ENCODE measurements around the gene KLHDC8A. TPM values are rescaled to one million over a fixed set of nuclear protein-coding genes. Genes with fewer than 3 reads are reported as not detected.

The KLHDC8A gene
- total RNA-seq, 1 donor from 2014 or later = 46.7 TPM

DNA sequence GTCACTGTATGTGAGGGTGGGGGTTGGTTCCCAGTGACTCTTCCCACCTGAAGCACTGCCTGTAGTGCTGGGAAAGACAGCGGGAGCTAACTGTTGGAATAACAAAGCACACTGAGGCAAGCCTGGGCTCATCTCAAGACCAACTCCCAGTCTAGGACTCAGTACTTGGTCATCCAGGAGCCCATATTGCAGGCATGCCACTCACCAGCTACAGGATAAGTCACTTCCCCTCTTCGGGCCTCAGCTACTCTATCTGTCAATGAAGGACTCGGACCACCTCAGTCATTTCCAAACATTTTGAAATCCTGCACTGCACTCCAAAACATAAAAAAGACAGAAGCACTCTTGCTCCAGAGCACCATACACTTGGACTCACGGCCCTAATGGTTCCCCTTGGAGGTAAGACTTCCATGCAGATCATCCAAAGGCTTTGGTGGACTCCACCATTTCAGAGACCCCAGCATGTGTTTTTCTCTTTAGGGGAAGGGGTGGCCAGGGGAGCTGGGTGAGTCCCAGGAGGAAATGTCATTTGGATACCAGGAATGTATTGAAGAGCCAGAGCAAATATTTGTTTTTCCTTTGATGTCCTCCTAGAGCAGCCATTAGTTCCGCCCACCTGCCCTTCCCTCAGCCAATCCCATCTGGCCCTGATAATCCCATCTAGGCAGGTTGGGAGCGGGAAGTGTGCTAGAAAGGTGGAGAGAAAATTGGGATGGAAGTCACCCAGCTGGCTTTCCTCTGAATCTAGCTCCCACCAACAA is 38.3 kb downstream of the KLHDC8A start:
- TF ChIP-seq, protein P1, sequence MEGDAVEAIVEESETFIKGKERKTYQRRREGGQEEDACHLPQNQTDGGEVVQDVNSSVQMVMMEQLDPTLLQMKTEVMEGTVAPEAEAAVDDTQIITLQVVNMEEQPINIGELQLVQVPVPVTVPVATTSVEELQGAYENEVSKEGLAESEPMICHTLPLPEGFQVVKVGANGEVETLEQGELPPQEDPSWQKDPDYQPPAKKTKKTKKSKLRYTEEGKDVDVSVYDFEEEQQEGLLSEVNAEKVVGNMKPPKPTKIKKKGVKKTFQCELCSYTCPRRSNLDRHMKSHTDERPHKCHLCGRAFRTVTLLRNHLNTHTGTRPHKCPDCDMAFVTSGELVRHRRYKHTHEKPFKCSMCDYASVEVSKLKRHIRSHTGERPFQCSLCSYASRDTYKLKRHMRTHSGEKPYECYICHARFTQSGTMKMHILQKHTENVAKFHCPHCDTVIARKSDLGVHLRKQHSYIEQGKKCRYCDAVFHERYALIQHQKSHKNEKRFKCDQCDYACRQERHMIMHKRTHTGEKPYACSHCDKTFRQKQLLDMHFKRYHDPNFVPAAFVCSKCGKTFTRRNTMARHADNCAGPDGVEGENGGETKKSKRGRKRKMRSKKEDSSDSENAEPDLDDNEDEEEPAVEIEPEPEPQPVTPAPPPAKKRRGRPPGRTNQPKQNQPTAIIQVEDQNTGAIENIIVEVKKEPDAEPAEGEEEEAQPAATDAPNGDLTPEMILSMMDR (conservative IDR thresholded peaks at IDR 0.05) = no peak
- no peaks in the 10 kb centered on the region for H3K9me3 Mint-ChIP-seq
- no peak for DNase-seq (ENCODE audit: low read depth, low spot score)
- peaks cover 78% of the 10 kb centered on the region for H3K4me1 Mint-ChIP-seq
- H3K4me3 Mint-ChIP-seq = peak overlapping the region; percentile 87
- H3K36me3 Mint-ChIP-seq (ENCODE audit: low read depth) = peaks cover 2% of the 10 kb centered on the region
- H3K27ac Mint-ChIP-seq (ENCODE audit: unreplicated experiment) = no peak overlapping the region
- H3K27me3 Mint-ChIP-seq (ENCODE audit: low read depth) = no peaks in the 10 kb centered on the region

DNA sequence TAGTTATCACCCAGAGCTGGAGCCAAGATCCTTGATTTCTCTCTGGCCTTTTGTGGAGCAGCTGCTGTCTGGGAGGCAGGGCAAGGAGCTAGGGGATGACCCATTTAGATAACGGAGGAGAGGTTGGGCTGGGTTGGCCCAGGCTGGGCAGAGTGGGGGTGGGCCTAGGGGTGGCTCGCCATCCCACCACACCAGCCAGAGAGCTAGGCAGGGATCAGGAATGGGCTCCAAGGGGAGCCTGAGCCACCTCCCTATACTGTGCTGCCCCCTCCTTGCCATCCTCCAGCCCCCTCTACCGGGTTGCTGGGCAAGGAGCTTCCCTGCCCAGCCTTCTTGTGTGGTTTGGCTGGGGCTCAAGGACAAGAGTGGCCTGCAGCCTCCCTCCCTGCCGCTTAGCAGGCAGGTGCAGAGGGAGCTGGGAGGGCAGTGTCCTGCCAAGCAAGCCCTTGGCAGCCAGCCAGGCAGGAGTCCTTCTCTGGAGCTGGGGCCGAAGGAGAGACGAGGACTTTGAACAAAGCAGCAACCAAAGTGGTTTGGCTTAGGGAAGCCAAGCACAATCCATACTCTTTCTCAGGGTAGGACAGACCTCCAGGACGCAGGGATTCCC is 39.3 kb downstream of the KLHDC8A start:
- Mint-ChIP-seq H3K4me3 (peak overlapping the region; percentile 87), H3K27ac (ENCODE audit: unreplicated experiment) (peak overlapping the region; percentile 8), H3K9me3 (no peaks in the 10 kb centered on the region), H3K4me1 (peaks cover 88% of the 10 kb centered on the region), H3K27me3 (ENCODE audit: low read depth) (no peaks in the 10 kb centered on the region), H3K36me3 (ENCODE audit: low read depth) (peaks cover 2% of the 10 kb centered on the region)
- TF ChIP-seq, protein P1 (conservative IDR thresholded peaks at IDR 0.05) = no peak
- DNase-seq (ENCODE audit: low read depth, low spot score) = no peak

DNA sequence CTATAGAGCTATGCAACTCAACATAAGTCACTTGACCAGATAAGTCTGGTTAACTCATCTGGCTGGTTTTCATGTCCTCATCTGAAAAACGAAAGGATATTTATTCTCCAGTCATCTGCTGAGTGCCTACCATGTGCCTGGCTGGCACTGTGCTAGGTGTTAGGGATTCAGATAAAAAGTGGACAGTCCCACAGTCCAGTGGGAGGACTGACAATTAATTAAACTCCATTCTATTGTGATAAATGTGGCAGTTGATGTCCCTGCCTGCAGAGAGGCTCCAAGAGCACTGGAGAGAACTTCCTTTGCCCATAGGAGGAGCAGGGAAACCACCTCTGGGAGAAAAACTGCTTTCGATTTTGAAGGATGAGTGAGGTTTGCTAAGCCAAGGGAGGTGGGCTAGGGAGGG is 40.6 kb downstream of the KLHDC8A start:
- H3K27me3 Mint-ChIP-seq (ENCODE audit: low read depth) = no peaks in the 10 kb centered on the region
- TF ChIP-seq, protein P1 (conservative IDR thresholded peaks at IDR 0.05) = no peak
- peaks cover 2% of the 10 kb centered on the region for H3K36me3 Mint-ChIP-seq (ENCODE audit: low read depth)
- no peak for DNase-seq (ENCODE audit: low read depth, low spot score)
- no peaks in the 10 kb centered on the region for H3K9me3 Mint-ChIP-seq
- H3K4me3 Mint-ChIP-seq = peak overlapping the region; percentile 80
- peaks cover 94% of the 10 kb centered on the region for H3K4me1 Mint-ChIP-seq
- H3K27ac Mint-ChIP-seq (ENCODE audit: unreplicated experiment) = peak overlapping the region; percentile 12

DNA sequence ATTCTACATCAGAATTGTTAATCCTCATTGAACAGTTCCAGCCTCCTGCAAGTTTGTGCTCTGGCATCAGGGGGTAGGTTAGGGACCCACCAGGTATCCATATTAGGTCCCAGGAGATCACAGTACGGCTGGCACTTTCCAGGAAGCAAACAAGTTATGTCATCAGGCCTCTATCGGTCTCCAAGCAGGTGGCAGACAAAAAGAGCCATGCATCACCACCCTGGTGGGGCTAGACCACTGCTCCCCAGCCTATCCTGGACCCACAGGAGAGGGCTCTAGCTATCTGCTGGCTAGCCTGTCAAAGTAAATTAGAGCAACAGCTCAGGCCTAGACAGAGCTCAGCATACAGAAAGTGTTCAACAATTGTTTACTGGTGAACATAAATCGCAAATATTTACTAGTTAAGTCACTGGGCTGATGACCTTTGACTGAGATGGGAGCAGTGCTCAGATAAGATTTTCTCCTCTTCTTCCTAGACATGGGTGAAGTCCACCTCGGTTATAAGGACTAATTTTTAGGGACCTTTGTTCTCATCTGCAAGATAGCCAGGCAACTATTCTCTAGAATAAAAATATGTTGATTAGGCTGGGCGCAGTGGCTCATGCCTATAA is 41.6 kb downstream of the KLHDC8A start:
- H3K27ac Mint-ChIP-seq (ENCODE audit: unreplicated experiment) = peak overlapping the region; percentile 96
- TF ChIP-seq, protein P1 (conservative IDR thresholded peaks at IDR 0.05) = no peak

DNA sequence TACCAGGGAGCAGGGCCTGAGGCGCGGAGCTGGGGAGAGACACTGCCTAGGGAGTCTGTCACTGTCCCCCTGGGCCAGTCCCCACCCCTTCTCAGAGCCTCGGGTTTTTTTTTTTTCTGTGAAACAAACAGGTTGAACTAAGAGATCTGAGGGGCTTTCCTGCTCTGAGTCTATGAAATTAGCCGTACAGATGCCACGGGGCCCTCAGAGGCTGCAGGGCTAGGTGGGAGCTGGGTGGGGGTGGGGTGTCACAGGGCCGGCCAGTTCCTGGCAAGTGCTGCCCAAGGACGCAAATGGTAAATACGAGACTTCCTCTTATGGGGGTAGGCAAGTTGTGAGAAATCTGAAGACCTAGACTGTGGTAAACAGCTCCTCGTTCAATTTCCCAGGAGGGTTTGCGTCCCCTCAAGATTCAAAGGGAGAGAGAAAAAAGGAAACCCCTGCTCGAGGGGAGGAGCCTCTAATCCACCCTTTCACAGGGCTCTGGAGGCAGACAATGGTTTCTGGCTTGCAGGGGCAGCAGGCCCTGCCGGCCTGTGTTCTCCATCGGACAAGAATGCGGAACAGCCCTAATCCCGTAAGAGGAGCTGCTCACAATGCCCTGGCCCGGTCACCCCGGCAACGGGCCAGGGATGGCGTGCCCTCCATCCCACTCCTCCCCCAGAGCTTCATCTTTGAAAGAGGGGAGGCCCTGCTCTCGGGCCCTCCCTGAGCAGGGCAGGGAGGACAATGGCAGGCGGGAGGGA is 43.0 kb downstream of the KLHDC8A start:
- Mint-ChIP-seq H3K4me1 (peaks cover 85% of the 10 kb centered on the region), H3K4me3 (peak overlapping the region; percentile 85), H3K27me3 (ENCODE audit: low read depth) (no peaks in the 10 kb centered on the region), H3K9me3 (no peaks in the 10 kb centered on the region), H3K27ac (ENCODE audit: unreplicated experiment) (peak overlapping the region; percentile 96), H3K36me3 (ENCODE audit: low read depth) (peaks cover 7% of the 10 kb centered on the region)
- TF ChIP-seq, protein P1 (conservative IDR thresholded peaks at IDR 0.05) = no peak
- DNase-seq (ENCODE audit: low read depth, low spot score) = peak; percentile 70

More for the DNA sequence above, 41.6 kb downstream of the KLHDC8A start:
- no peak for DNase-seq (ENCODE audit: low read depth, low spot score)
- Mint-ChIP-seq H3K36me3 (ENCODE audit: low read depth) (peaks cover 7% of the 10 kb centered on the region), H3K4me3 (peak overlapping the region; percentile 85), H3K9me3 (no peaks in the 10 kb centered on the region), H3K27me3 (ENCODE audit: low read depth) (no peaks in the 10 kb centered on the region), H3K4me1 (peaks cover 94% of the 10 kb centered on the region)

Data from neural crest cell (in vitro differentiated cells).